SK-N-SH treated with all-trans-retinoic acid at 6 μM for 48 hours (cell line): ENCODE measurements around the gene PEX26.

Source experiments
- ATAC-seq: fragments of 200-7000 bp; cut with Tn5 transposase; 3 replicates; pipeline ENCODE4 v1.9.1; 2020; ENCODE audit warnings: mild to moderate bottlenecking, moderate library complexity
- ARNTL ChIP-seq: fragments of 450-650 bp; formaldehyde crosslinking; IDR thresholded peaks from 2 replicates; pipeline ENCODE4 v1.5.0; 2020; ENCODE audit warnings: low read depth, mild to moderate bottlenecking, moderate library complexity, borderline replicate concordance
- BACH2 ChIP-seq: fragments of 250-450 bp; sonication (Bioruptor Pico); IDR thresholded peaks from 2 replicates; pipeline ENCODE4 v1.9.0; 2021; ENCODE audit warnings: mild to moderate bottlenecking, borderline replicate concordance
- CSDC2 ChIP-seq: fragments of 250-450 bp; sonication (Bioruptor Pico); IDR thresholded peaks from 2 replicates; pipeline ENCODE4 v1.5.0; 2020; ENCODE audit warnings: mild to moderate bottlenecking, moderate library complexity
- ESRRG ChIP-seq: fragments of 250-450 bp; sonication (Bioruptor Pico); IDR thresholded peaks from 2 replicates; pipeline ENCODE4 v1.6.1; 2021; ENCODE audit warnings: mild to moderate bottlenecking
- GLIS3 ChIP-seq: fragments of 250-450 bp; sonication (Bioruptor Pico); IDR thresholded peaks from 2 replicates; pipeline ENCODE4 v1.5.0; 2020; ENCODE audit warnings: mild to moderate bottlenecking, moderate library complexity
- ISL1 ChIP-seq: fragments of 250-450 bp; sonication (Bioruptor Pico); IDR thresholded peaks from 2 replicates; pipeline ENCODE4 v2.1.2; 2022; ENCODE audit warnings: mild to moderate bottlenecking, moderate library complexity
- OSR1 ChIP-seq: fragments of 250-450 bp; sonication (Bioruptor Pico); IDR thresholded peaks from 2 replicates; pipeline ENCODE4 v1.8.0; 2022; ENCODE audit warnings: moderate library complexity, mild to moderate bottlenecking, inconsistent platforms
- PPARA ChIP-seq: fragments of 250-450 bp; sonication (Bioruptor Pico); IDR thresholded peaks from 2 replicates; pipeline ENCODE4 v1.5.0; 2020; ENCODE audit warnings: mild to moderate bottlenecking, borderline replicate concordance
- RARB ChIP-seq: fragments of 250-450 bp; sonication (Bioruptor Pico); IDR thresholded peaks from 2 replicates; pipeline ENCODE4 v1.8.0; 2021; ENCODE audit warnings: mild to moderate bottlenecking, moderate library complexity
- SNAI2 ChIP-seq: fragments of 250-450 bp; sonication (Bioruptor Pico); IDR thresholded peaks from 2 replicates; pipeline ENCODE4 v1.5.0; 2020; ENCODE audit warnings: mild to moderate bottlenecking, moderate library complexity
- TCF4 ChIP-seq: fragments of 250-450 bp; sonication (Bioruptor Pico); IDR thresholded peaks from 2 replicates; pipeline ENCODE4 v1.8.0; 2021; ENCODE audit warnings: mild to moderate bottlenecking, moderate library complexity, borderline replicate concordance
- TOX ChIP-seq: fragments of 250-450 bp; sonication (Bioruptor Pico); IDR thresholded peaks from 2 replicates; pipeline ENCODE4 v1.8.0; 2021; ENCODE audit warnings: mild to moderate bottlenecking, moderate library complexity, borderline replicate concordance
- ZC3H10 ChIP-seq: fragments of 250-450 bp; sonication (Bioruptor Pico); IDR thresholded peaks from 2 replicates; pipeline ENCODE4 v1.5.1; 2021; ENCODE audit warnings: mild to moderate bottlenecking, moderate library complexity
- ZFP3 ChIP-seq: fragments of 250-450 bp; sonication (Bioruptor Pico); IDR thresholded peaks from 2 replicates; pipeline ENCODE4 v1.5.0; 2020; ENCODE audit warnings: mild to moderate bottlenecking, moderate library complexity
- ZNF565 ChIP-seq: fragments of 450-650 bp; formaldehyde crosslinking; conservative IDR thresholded peaks from 2 replicates; pipeline ENCODE4 v1.5.0; 2020; ENCODE audit warnings: low read depth, mild to moderate bottlenecking, moderate library complexity
- ZNF70 ChIP-seq: fragments of 450-650 bp; formaldehyde crosslinking; IDR thresholded peaks from 2 replicates; pipeline ENCODE4 v1.5.0; 2020; ENCODE audit warnings: mild to moderate bottlenecking, moderate library complexity
- ZNF8 ChIP-seq: fragments of 450-650 bp; formaldehyde crosslinking; IDR thresholded peaks from 2 replicates; pipeline ENCODE4 v1.5.0; 2020; ENCODE audit warnings: mild to moderate bottlenecking, moderate library complexity
- TF ChIP-seq, protein P1 (sequence below): fragments of 250-450 bp; sonication (Bioruptor Pico); IDR thresholded peaks from 2 replicates; pipeline ENCODE4 v1.5.0; 2020; ENCODE audit warnings: mild to moderate bottlenecking, moderate library complexity
- TF ChIP-seq, protein P2 (sequence below): fragments of 250-450 bp; sonication (Bioruptor Pico); IDR thresholded peaks from 2 replicates; pipeline ENCODE4 v1.5.1; 2021; ENCODE audit warnings: mild to moderate bottlenecking, moderate library complexity
- TF ChIP-seq, protein P3 (sequence below): fragments of 250-450 bp; sonication (Bioruptor Pico); IDR thresholded peaks from 2 replicates; pipeline ENCODE4 v1.8.0; 2021; ENCODE audit warnings: low read depth, mild to moderate bottlenecking, moderate library complexity, borderline replicate concordance
- TF ChIP-seq, protein P4 (sequence below): fragments of 250-450 bp; sonication (Bioruptor Pico); IDR thresholded peaks from 2 replicates; pipeline ENCODE4 v1.5.1; 2020; ENCODE audit warnings: low read depth, mild to moderate bottlenecking, moderate library complexity

Gene PEX26

DNA sequence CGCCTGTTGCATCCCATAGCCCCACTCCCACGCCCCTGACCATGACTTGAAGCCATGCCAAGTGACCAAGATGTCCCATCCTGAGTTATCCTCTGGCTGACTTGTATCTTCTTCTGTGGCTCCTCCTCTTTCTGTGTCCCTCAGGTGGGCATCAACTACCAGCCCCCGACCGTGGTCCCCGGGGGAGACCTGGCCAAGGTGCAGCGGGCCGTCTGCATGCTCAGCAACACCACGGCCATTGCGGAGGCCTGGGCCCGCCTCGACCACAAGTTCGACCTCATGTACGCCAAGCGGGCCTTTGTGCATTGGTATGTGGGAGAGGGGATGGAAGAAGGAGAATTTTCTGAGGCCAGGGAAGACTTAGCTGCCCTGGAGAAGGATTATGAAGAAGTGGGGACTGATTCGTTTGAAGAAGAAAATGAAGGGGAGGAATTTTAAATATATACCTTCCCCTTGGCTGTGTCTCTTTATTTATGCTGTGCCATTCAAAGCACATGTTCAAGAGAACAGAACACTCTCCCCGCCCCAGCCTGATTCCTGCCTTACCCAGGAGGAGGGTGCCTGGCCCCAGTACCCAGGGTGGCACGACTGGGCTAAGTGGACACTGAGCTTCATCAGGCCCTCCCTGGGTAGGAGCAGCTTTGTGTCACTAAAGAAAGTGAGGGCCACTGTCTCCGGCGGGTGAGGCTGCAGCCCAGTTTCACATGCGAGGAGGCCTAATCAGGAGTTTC is 53.1 kb downstream of the PEX26 start:
- no peak for ATAC-seq
- TF ChIP-seq CSDC2 (no peak), ZNF8 (CRISPR knock-in tag) (no peak), ZC3H10 (CRISPR knock-in tag) (no peak), OSR1 (no peak), ZNF565 (CRISPR knock-in tag) (no peak), GLIS3 (CRISPR knock-in tag) (no peak), SNAI2 (CRISPR knock-in tag) (no peak)
- TF ChIP-seq, protein P1, sequence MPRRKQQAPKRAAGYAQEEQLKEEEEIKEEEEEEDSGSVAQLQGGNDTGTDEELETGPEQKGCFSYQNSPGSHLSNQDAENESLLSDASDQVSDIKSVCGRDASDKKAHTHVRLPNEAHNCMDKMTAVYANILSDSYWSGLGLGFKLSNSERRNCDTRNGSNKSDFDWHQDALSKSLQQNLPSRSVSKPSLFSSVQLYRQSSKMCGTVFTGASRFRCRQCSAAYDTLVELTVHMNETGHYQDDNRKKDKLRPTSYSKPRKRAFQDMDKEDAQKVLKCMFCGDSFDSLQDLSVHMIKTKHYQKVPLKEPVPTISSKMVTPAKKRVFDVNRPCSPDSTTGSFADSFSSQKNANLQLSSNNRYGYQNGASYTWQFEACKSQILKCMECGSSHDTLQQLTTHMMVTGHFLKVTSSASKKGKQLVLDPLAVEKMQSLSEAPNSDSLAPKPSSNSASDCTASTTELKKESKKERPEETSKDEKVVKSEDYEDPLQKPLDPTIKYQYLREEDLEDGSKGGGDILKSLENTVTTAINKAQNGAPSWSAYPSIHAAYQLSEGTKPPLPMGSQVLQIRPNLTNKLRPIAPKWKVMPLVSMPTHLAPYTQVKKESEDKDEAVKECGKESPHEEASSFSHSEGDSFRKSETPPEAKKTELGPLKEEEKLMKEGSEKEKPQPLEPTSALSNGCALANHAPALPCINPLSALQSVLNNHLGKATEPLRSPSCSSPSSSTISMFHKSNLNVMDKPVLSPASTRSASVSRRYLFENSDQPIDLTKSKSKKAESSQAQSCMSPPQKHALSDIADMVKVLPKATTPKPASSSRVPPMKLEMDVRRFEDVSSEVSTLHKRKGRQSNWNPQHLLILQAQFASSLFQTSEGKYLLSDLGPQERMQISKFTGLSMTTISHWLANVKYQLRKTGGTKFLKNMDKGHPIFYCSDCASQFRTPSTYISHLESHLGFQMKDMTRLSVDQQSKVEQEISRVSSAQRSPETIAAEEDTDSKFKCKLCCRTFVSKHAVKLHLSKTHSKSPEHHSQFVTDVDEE (CRISPR knock-in tag) = no peak
- TF ChIP-seq, protein P2, sequence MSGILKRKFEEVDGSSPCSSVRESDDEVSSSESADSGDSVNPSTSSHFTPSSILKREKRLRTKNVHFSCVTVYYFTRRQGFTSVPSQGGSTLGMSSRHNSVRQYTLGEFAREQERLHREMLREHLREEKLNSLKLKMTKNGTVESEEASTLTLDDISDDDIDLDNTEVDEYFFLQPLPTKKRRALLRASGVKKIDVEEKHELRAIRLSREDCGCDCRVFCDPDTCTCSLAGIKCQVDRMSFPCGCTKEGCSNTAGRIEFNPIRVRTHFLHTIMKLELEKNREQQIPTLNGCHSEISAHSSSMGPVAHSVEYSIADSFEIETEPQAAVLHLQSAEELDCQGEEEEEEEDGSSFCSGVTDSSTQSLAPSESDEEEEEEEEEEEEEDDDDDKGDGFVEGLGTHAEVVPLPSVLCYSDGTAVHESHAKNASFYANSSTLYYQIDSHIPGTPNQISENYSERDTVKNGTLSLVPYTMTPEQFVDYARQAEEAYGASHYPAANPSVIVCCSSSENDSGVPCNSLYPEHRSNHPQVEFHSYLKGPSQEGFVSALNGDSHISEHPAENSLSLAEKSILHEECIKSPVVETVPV = no peak
- TF ChIP-seq, protein P3, sequence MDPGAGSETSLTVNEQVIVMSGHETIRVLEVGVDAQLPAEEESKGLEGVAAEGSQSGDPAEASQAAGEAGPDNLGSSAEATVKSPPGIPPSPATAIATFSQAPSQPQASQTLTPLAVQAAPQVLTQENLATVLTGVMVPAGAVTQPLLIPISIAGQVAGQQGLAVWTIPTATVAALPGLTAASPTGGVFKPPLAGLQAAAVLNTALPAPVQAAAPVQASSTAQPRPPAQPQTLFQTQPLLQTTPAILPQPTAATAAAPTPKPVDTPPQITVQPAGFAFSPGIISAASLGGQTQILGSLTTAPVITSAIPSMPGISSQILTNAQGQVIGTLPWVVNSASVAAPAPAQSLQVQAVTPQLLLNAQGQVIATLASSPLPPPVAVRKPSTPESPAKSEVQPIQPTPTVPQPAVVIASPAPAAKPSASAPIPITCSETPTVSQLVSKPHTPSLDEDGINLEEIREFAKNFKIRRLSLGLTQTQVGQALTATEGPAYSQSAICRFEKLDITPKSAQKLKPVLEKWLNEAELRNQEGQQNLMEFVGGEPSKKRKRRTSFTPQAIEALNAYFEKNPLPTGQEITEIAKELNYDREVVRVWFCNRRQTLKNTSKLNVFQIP (CRISPR knock-in tag) = no peak

DNA sequence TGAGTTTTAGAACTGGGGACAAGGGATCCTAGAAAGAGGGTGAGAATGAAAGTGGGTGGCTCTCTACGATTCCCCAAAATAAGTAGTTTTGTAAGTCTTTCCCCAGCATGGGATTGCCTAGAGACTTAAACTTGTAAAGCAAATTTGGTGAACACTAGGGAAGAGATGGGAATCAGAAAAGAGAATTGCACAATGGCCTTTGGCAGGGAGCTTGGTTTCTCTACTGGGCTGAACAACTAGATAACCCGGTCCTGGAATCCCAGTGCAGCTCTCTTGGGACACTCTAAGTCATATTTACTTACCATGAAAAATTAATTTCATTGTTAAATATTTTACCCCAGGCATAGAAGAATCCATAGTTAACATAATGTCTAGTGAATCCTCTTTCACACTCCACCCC is 55.7 kb downstream of the PEX26 start:
- TF ChIP-seq, protein P3 (CRISPR knock-in tag) = no peak
- TF ChIP-seq CSDC2 (no peak), ARNTL (no peak), TCF4 (CRISPR knock-in tag) (no peak), RARB (no peak), GLIS3 (CRISPR knock-in tag) (no peak), BACH2 (CRISPR knock-in tag) (no peak), ZNF70 (CRISPR knock-in tag) (no peak), ZNF8 (CRISPR knock-in tag) (no peak), ZNF565 (CRISPR knock-in tag) (no peak), ESRRG (CRISPR knock-in tag) (no peak), TOX (no peak), ZFP3 (no peak), ISL1 (no peak), PPARA (CRISPR knock-in tag) (no peak), OSR1 (no peak)
- TF ChIP-seq, protein P4, sequence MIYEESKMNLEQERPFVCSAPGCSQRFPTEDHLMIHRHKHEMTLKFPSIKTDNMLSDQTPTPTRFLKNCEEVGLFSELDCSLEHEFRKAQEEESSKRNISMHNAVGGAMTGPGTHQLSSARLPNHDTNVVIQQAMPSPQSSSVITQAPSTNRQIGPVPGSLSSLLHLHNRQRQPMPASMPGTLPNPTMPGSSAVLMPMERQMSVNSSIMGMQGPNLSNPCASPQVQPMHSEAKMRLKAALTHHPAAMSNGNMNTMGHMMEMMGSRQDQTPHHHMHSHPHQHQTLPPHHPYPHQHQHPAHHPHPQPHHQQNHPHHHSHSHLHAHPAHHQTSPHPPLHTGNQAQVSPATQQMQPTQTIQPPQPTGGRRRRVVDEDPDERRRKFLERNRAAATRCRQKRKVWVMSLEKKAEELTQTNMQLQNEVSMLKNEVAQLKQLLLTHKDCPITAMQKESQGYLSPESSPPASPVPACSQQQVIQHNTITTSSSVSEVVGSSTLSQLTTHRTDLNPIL (CRISPR knock-in tag) = no peak
- TF ChIP-seq, protein P2 = no peak
- ATAC-seq = no peak
